ENCODE results near the gene JADE1. TPM values are rescaled to one million over a fixed set of nuclear protein-coding genes. Genes with fewer than 3 reads are reported as not detected.
A peak's percentile ranks its signal among the peaks of the same experiment; 100 is the strongest.

Gene JADE1
- total RNA-seq, 2 experiments from 2014 or later, result 57.1 to 58.4 TPM

GRCh38 chr4:128800701-128801284 is 8.7 kb upstream of the JADE1 start:
- no peak overlapping the region for H3K4me3 Mint-ChIP-seq
- Histone ChIP-seq H3K27me3 (ENCODE audit: control insufficient read depth in 1 of 2, insufficient read depth in 2 of 2, low read length in 2 of 2) (no peaks in the 10 kb centered on the region), H3K9me3 (ENCODE audit: control insufficient read depth in 1 of 2, insufficient read depth in 1 of 2, low read length in 2 of 2) (no peaks in the 10 kb centered on the region), H3K36me3 (ENCODE audit: insufficient read depth, low read length) (no peaks in the 10 kb centered on the region), H3K4me1 (ENCODE audit: insufficient read depth, low read length) (peaks cover 13% of the 10 kb centered on the region), H3K27ac (ENCODE audit: low read depth in 1 of 2, low read length in 2 of 2) (no peak overlapping the region), H3K4me3 (ENCODE audit: low read length) (no peak overlapping the region)
- H3K27me3 Mint-ChIP-seq, result no peaks in the 10 kb centered on the region
- H3K9me3 Mint-ChIP-seq, result no peaks in the 10 kb centered on the region
- H3K27ac Mint-ChIP-seq, result no peak overlapping the region
- no peak for TF ChIP-seq CTCF (IDR thresholded peaks at IDR 0.05)
- DNase-seq (no peak), ATAC-seq (ENCODE audit: poor library complexity) (no peak)
- CTCF ChIA-PET, result no interaction called here
- POLR2A ChIA-PET, result no interaction called here
- H3K36me3 Mint-ChIP-seq (ENCODE audit: low read depth), result no peaks in the 10 kb centered on the region
- intact Hi-C loops (cut with DNase I, micrococcal nuclease), result loop anchor here in 1 of 2 experiments (10.0 kb wide), 1 partner anchor 226 kb away; no protein-coding TSS in a partner anchor
- no peaks in the 10 kb centered on the region for H3K4me1 Mint-ChIP-seq (ENCODE audit: low read depth)

- TF ChIP-seq CTCF (IDR thresholded peaks at IDR 0.05), result no peak
- DNase-seq, result peak in 2 of 14 experiments; percentile 9 to 20
- Mint-ChIP-seq H3K4me1 (ENCODE audit: low read depth) (no peaks in the 10 kb centered on the region), H3K27ac (no peak overlapping the region), H3K4me3 (no peak overlapping the region), H3K9me3 (no peaks in the 10 kb centered on the region), H3K36me3 (ENCODE audit: low read depth) (no peaks in the 10 kb centered on the region), H3K27me3 (no peaks in the 10 kb centered on the region)
- peak overlapping the region; percentile 38 to 89 for H3K27ac ChIP-seq (ENCODE audit: low read depth in 1 of 2, low read length in 2 of 2)
- no peaks in the 10 kb centered on the region for H3K27me3 ChIP-seq (ENCODE audit: control insufficient read depth in 1 of 2, insufficient read depth in 2 of 2, low read length in 2 of 2)
- peak overlapping the region; percentile 39 for H3K4me3 ChIP-seq (ENCODE audit: low read length)
- H3K9me3 ChIP-seq (ENCODE audit: control insufficient read depth in 1 of 2, insufficient read depth in 1 of 2, low read length in 2 of 2), result no peaks in the 10 kb centered on the region
- H3K36me3 ChIP-seq (ENCODE audit: insufficient read depth, low read length), result no peaks in the 10 kb centered on the region
- CTCF ChIA-PET, result interaction anchor here (0.6 kb wide), 1 partner anchor 13 kb away, joined by 3 read pairs; no protein-coding TSS in a partner anchor
- POLR2A ChIA-PET, result no interaction called here
- ATAC-seq (ENCODE audit: poor library complexity), result no peak
- intact Hi-C loops (cut with DNase I, micrococcal nuclease), result loop anchor here in 1 of 2 experiments (10.0 kb wide), 1 partner anchor 228 kb away; no protein-coding TSS in a partner anchor
- H3K4me1 ChIP-seq (ENCODE audit: insufficient read depth, low read length), result peaks cover 13% of the 10 kb centered on the region
Measured at GRCh38 chr4:128802680-128803628, 6.5 kb upstream of the JADE1 start.

- DNase-seq (peak in 4 of 14 experiments; percentile 25 to 62 (median 49)), ATAC-seq (ENCODE audit: poor library complexity) (no peak)
- H3K4me1 Mint-ChIP-seq (ENCODE audit: low read depth), result no peaks in the 10 kb centered on the region
- Histone ChIP-seq H3K36me3 (ENCODE audit: insufficient read depth, low read length) (no peaks in the 10 kb centered on the region), H3K9me3 (ENCODE audit: control insufficient read depth in 1 of 2, insufficient read depth in 1 of 2, low read length in 2 of 2) (no peaks in the 10 kb centered on the region), H3K4me1 (ENCODE audit: insufficient read depth, low read length) (peaks cover 13% of the 10 kb centered on the region), H3K27me3 (ENCODE audit: control insufficient read depth in 1 of 2, insufficient read depth in 2 of 2, low read length in 2 of 2) (no peaks in the 10 kb centered on the region), H3K27ac (ENCODE audit: low read depth in 1 of 2, low read length in 2 of 2) (peak overlapping the region; percentile 38 to 89), H3K4me3 (ENCODE audit: low read length) (peak overlapping the region; percentile 39)
- H3K9me3 Mint-ChIP-seq, result no peaks in the 10 kb centered on the region
- TF ChIP-seq CTCF (IDR thresholded peaks at IDR 0.05), result no peak
- no peaks in the 10 kb centered on the region for H3K27me3 Mint-ChIP-seq
- H3K27ac Mint-ChIP-seq, result no peak overlapping the region
- ChIA-PET POLR2A (no interaction called here), CTCF (no interaction called here)
- H3K36me3 Mint-ChIP-seq (ENCODE audit: low read depth), result no peaks in the 10 kb centered on the region
- no peak overlapping the region for H3K4me3 Mint-ChIP-seq
- intact Hi-C loops (cut with DNase I, micrococcal nuclease), result loop anchor here in 1 of 2 experiments (10.0 kb wide), 1 partner anchor 229 kb away; no protein-coding TSS in a partner anchor
Measured at GRCh38 chr4:128803783-128804182, 5.7 kb upstream of the JADE1 start.
